DOHH2 (cell line): ENCODE measurements around the gene C19orf85.

ENCODE experiments used
- H3F3A ChIP-seq: fragments of 200-600 bp; sonication (generic), shearing (Covaris generic); 2 replicates; pipeline ENCODE4 v1.6.0; 2016; ENCODE audit warnings: antibody characterized with exemption, mild to moderate bottlenecking; ENCODE audit not compliant: control insufficient read depth, insufficient read depth
- H3K27ac ChIP-seq: fragments of 200-600 bp; sonication (generic); 2 replicates; pipeline ENCODE4 v1.5.1; 2014; ENCODE audit warnings: low read depth, mild to moderate bottlenecking, low read length, moderate library complexity
- H3K27me3 ChIP-seq: fragments of 200-600 bp; sonication (generic); 2 replicates; pipeline ENCODE4 v1.6.1; 2014; ENCODE audit warnings: mild to moderate bottlenecking, low read length, mixed read lengths; ENCODE audit not compliant: control insufficient read depth
- H3K36me3 ChIP-seq: fragments of 200-600 bp; sonication (generic); 2 replicates; pipeline ENCODE4 v1.6.1; 2014; ENCODE audit warnings: mild to moderate bottlenecking, low read length, moderate library complexity, mixed read lengths; ENCODE audit not compliant: control insufficient read depth
- H3K4me1 ChIP-seq: fragments of 200-600 bp; sonication (generic); 2 replicates; pipeline ENCODE4 v1.6.1; 2014; ENCODE audit warnings: mild to moderate bottlenecking, low read length, mixed read lengths; ENCODE audit not compliant: control insufficient read depth
- H3K4me2 ChIP-seq: fragments of 200-600 bp; sonication (generic); 2 replicates; pipeline ENCODE4 v1.6.0; 2014; ENCODE audit warnings: mild to moderate bottlenecking, low read length, moderate library complexity
- H3K4me3 ChIP-seq: fragments of 200-600 bp; sonication (generic); 2 replicates; pipeline ENCODE4 v1.5.1; 2014; ENCODE audit warnings: mild to moderate bottlenecking, low read length, mixed read lengths
- H3K79me2 ChIP-seq: fragments of 200-600 bp; sonication (generic); 2 replicates; pipeline ENCODE4 v1.6.1; 2014; ENCODE audit warnings: mild to moderate bottlenecking, low read length, mixed read lengths; ENCODE audit not compliant: control insufficient read depth
- H3K9me2 ChIP-seq: fragments of 200-600 bp; sonication (generic); replicated peaks from 2 replicates; pipeline ENCODE4 v1.6.1; 2014; ENCODE audit warnings: mild to moderate bottlenecking, low read length, mixed read lengths; ENCODE audit not compliant: control insufficient read depth
- H3K9me3 ChIP-seq: fragments of 200-600 bp; sonication (generic); 2 replicates; pipeline ENCODE4 v1.6.1; 2014; ENCODE audit warnings: antibody characterized with exemption, low read length, mixed read lengths; ENCODE audit not compliant: control insufficient read depth, insufficient read depth
- H4K20me1 ChIP-seq: fragments of 200-600 bp; sonication (generic); 2 replicates; pipeline ENCODE4 v1.6.0; 2014; ENCODE audit warnings: low read depth, mild to moderate bottlenecking, antibody characterized with exemption, low read length, moderate library complexity; ENCODE audit not compliant: control insufficient read depth, insufficient read depth
- EZH2phosphoT487 ChIP-seq: fragments of 200-600 bp; sonication (generic); IDR thresholded peaks from 2 replicates; pipeline ENCODE4 v1.6.1; 2017; ENCODE audit warnings: borderline replicate concordance, mild to moderate bottlenecking, antibody characterized with exemption, low read length, moderate library complexity, mixed read lengths
- TF ChIP-seq, protein P1 (sequence below): fragments of 200-600 bp; sonication (generic); IDR thresholded peaks from one replicate; pipeline ENCODE4 v1.5.1; 2014; ENCODE audit warnings: antibody characterized with exemption, mild to moderate bottlenecking, low read depth, low read length; ENCODE audit not compliant: poor library complexity, severe bottlenecking

The C19orf85 gene

DNA sequence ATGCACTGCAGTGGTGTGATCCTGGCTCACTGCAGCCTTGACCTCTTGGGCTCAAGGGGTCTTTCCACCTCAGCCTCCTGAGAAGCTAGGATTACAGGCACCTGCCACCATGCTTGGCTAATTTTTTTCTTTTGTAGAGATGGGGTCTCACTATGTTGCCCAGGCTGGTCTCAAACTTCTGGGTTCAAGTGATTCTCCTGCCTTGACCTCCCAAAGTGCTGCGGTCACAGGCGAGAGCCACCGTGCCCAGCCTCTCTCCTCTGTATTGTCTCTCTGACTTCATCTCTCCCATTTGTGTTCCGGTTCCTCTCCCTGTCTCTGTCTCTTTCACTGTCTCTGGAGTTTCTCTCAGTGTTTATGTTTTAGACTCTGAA lies 1.7 kb upstream of the C19orf85 start:
- Histone ChIP-seq H3K79me2 (peaks cover 1% of the 10 kb centered on the region), H3K36me3 (no peaks in the 10 kb centered on the region), H3K4me1 (peaks cover 12% of the 10 kb centered on the region), H3K27ac (no peak overlapping the region), H4K20me1 (no peaks in the 10 kb centered on the region), H3K4me3 (no peak overlapping the region), H3F3A (no peaks in the 10 kb centered on the region), H3K9me2 (no peaks in the 10 kb centered on the region), H3K27me3 (no peaks in the 10 kb centered on the region), H3K4me2 (no peak overlapping the region), H3K9me3 (no peaks in the 10 kb centered on the region)
- no peak for TF ChIP-seq EZH2phosphoT487
- TF ChIP-seq, protein P1, sequence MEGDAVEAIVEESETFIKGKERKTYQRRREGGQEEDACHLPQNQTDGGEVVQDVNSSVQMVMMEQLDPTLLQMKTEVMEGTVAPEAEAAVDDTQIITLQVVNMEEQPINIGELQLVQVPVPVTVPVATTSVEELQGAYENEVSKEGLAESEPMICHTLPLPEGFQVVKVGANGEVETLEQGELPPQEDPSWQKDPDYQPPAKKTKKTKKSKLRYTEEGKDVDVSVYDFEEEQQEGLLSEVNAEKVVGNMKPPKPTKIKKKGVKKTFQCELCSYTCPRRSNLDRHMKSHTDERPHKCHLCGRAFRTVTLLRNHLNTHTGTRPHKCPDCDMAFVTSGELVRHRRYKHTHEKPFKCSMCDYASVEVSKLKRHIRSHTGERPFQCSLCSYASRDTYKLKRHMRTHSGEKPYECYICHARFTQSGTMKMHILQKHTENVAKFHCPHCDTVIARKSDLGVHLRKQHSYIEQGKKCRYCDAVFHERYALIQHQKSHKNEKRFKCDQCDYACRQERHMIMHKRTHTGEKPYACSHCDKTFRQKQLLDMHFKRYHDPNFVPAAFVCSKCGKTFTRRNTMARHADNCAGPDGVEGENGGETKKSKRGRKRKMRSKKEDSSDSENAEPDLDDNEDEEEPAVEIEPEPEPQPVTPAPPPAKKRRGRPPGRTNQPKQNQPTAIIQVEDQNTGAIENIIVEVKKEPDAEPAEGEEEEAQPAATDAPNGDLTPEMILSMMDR, result no peak

DNA sequence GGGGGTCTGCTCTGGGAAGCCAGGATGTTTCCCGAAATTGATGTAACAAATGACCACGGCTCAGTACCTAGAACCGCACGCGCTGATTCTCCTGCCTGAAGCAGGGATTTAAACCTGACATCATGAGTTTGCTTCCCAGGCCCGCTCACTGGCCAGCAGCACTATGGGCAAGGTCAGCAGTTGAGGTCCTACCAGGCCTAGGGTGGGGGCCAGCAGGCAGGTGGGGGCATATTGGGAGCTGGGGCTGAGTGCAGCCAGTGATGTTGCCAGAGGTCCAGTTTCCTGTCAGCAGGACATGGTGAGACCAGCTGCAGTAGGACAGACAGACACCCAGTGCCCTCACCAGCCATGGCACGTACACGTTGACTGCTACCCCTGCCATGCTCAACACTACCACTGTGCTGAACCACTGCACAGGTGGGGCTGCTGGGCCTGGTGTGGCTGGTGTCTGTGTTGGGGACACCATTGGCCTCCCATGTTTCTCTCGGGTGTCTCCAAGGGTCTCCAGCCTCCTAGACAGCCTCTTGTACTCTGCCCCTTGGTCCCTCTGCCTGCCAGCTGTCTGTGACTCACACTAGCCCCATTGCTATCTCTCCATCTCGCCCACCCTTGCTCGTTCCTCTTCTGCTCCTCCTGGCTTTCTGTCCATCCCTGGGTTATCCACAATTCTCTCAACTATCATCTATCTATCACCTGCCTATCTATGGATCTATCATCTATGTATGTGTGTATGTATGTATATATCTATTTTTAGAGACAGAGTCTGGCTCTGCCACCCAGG lies 1.1 kb upstream of the C19orf85 start:
- Histone ChIP-seq H3F3A (peaks cover 2% of the 10 kb centered on the region), H3K36me3 (no peaks in the 10 kb centered on the region), H3K9me3 (no peaks in the 10 kb centered on the region), H3K27me3 (no peaks in the 10 kb centered on the region), H3K79me2 (peaks cover 6% of the 10 kb centered on the region), H3K27ac (no peak overlapping the region), H3K4me2 (no peak overlapping the region), H3K9me2 (no peaks in the 10 kb centered on the region), H3K4me1 (peaks cover 18% of the 10 kb centered on the region), H3K4me3 (no peak overlapping the region), H4K20me1 (0 out of 2 replicates have a peak, but pooled peaks cover 2% of the 10 kb centered on the region)
- TF ChIP-seq, protein P1, result no peak
- no peak for TF ChIP-seq EZH2phosphoT487

DNA sequence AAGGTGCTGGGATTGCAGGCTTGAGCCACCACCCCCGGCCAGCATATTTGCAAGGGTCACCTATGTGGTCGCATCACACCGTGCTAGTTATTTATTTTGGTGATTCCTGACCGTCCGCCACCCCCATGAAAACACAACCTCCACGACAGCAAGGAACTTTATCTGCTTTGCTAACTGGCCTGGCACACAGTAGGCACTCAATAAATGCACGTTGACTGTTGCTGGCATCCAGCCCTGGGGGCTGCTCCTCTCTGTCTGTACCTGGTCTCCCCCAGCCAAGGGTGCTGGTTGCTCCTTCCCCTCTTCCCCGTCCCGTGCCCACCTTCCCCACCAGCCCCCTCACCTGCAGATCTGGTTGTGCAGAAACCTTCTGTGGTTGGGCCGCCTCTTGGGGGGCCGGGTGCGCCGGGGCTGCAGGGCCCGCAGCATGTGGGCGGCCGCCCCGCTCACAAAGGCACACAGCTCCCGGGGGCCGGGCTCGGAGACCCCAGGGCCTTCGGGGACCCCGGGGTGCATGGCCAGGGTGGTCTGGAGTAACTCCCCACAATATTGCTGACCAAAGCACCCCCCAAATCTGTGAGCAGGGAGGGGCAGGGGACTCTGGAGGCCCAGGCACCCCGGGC lies 401 bp downstream of the C19orf85 start:
- Histone ChIP-seq H4K20me1 (0 out of 2 replicates have a peak, but pooled peaks cover 3% of the 10 kb centered on the region), H3K4me3 (no peak overlapping the region), H3K9me3 (no peaks in the 10 kb centered on the region), H3K4me2 (no peak overlapping the region), H3K79me2 (peaks cover 16% of the 10 kb centered on the region), H3K9me2 (no peaks in the 10 kb centered on the region), H3K27ac (no peak overlapping the region), H3K4me1 (peaks cover 22% of the 10 kb centered on the region), H3K27me3 (no peaks in the 10 kb centered on the region), H3K36me3 (no peaks in the 10 kb centered on the region), H3F3A (peaks cover 11% of the 10 kb centered on the region)
- TF ChIP-seq, protein P1, result no peak
- TF ChIP-seq EZH2phosphoT487, result no peak
